Measurements from ENCODE around the gene RANBP10.

Gene RANBP10

DNA sequence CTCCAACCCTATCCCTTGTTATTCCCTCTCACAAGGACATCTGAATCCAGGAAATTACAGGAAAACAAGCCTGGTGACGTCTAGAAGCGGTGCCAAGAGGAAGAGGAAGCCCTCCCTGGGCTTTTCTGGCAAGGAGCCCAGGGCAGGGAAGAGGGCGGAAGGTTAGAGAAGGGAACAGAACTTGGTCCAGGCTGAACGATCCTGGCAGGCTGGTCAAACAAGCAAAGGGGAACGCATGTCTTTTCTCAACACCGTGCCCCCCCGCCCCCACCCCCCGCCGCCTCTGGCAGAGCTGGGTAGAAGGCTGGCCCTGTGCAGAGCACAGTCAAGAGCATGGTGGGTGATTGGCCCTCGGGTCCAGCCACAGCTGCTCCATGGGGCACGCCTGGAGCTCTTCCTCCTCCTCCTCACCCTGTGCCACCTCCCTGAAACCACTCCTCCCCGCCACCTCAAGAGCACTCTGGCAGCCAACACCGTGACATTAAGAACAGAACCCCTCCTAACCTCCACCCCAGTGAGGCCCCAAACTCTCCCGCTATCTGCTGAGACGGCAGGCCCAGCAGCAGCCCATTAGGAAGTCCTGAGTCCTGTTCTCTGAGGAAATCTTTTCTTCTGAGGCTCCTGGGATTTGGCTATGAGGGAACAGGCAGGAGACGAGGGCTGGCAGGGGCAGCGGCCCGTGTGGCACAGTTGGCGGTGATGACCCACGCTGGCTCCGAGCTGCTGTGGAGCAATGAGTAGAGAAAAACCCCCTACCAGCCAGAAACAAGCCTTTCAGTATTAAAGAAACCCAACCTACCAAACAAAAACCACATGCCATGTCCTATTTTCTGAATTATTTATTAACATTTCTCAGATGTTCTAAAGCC, 132.4 kb downstream of the RANBP10 start:
- DNase-seq = peak; percentile 51

Measured in islet precursor cell (in vitro differentiated cells).